Activated CD4-positive, CD25-positive, alpha-beta regulatory T cell (primary cell): ENCODE measurements around the gene TAF8.
A peak's percentile ranks its signal among the peaks of the same experiment; 100 is the strongest.

ENCODE experiments used
- DNase-seq, 4 experiments: peaks; one replicate each; lab custom pipeline; 2025; lab: John Stamatoyannopoulos, UW

The TAF8 gene

DNA sequence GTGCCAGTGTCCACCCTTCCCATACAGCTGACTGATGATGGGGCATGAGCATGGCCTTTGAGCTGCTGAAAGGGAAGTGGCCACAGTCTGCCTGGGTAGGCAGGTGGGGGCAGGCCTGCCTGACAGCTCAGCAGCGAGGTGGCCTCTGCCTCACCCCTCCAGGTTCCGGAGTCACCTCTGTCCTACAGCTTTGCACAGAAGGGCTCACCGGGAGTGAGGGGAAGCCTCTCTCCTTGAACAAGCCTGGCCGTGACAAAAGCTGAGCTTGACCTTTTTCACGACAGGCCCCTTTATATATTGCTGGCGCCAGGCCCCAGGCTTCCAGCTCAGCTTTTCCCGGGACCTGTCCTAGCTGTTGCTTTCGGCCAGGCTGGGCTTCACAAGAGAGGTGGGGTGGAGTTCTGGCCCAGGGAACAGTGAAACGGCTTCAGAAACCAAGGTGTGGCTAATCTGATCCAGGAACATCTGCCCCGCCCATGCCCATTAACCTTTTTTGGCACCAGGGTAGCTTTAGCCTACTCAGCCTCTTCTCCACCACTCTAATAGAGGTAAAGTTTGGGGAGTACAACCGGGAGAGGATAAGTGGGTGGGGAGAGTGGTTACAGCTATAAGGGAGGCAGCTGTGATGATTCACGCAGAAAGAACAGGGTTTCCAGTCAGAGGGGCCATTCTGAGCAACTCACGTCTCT is 49.2 kb downstream of the TAF8 start:
- DNase-seq = no peak

DNA sequence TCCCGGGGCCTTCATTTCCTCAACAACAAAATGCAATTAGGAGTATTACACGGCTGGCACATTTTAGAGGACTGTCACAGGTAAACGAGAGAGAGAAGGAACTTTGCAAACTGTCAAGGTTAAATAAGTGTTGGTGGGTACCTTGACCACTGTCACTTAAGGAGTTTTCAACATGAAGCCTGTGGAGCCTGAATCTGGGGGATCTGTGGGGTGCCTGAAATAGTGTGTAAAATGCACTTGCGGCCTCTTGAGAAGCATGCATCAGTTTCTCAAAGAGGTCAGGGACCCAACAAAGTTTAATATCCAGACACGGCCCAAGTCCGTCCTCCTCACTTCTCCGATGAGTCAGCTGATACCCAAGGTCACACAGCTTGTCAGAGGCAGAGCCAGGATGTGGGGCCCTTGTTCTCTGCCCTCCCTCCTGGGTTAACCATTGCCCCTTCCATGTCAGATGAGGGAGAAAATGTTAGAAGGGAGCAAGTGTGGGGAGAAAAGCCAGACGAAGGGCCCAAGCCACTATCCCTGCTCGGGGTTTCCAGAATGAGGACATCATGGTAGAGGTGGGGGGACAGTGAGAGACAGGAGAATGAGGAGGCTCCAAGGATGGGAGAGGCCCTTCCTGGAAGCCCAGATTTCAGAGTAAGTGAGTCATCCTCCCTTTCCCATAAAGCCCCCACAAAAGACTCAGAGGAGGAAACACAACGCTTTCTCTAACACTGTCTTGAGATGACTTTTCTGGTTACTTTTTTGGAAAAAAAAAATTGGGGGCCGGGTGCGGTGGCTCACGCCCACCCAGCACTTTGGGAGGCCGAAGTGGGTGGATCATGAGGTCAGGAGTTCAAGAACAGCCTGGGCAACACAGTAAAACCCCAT is 49.9 kb downstream of the TAF8 start:
- no peak for DNase-seq

DNA sequence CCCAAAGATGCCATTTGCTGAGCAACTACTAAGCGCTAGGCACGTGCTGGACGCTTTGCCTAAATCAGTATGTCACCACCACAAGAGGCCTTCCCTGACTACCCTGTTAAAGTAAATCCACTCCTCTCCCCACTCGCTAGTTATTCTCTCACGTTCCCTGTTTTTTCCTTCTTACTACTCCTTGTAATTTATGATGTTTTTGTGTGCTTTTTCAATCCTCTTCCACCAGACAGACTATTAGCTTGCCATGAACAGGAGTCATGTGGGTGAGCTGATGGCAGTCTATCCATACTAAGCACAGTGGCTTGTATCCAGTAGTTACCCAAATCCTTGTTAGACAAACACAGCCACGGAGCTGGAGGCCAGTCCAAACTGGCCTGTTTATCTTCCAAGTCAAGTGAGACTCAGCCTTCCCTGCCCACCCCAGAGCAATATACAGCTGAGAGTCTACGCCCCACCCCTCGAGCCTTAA is 50.9 kb downstream of the TAF8 start:
- DNase-seq = no peak

DNA sequence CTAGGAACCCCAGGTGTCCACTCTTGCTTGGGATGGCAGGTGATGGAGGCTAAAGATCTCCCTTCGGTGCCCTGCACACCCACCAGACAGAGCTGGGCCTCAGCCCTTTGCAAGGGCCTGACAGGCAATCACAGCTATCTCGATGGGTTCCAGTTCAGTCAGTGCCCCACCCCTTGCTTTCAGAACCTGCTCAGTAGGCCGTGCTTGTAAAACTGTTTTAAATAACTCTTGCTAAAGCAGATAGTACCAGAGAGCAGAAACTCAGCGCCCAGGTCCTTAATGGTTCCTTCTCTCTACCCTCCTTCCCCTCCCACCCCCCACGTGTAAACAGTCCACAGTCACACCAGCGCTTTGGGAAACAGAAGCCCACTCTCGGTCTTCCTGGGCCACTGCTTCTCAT is 52.9 kb downstream of the TAF8 start:
- no peak for DNase-seq

DNA sequence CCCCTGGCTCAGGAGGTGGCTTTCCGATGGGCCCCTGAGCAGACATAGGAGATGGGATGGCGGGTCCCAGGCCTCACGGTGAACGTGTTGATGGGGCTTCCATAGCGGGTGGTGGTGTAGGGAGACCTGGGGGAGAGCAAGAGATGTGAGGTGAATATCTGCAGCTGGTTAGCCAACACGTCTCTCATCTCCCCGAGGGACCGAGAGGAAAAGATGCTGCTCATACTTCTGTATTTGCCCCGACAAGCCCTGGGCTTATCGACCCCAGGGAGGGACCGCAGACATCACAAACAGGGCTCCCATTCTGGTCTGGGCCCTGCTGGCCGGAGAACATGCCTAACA is 53.4 kb downstream of the TAF8 start:
- DNase-seq = no peak

DNA sequence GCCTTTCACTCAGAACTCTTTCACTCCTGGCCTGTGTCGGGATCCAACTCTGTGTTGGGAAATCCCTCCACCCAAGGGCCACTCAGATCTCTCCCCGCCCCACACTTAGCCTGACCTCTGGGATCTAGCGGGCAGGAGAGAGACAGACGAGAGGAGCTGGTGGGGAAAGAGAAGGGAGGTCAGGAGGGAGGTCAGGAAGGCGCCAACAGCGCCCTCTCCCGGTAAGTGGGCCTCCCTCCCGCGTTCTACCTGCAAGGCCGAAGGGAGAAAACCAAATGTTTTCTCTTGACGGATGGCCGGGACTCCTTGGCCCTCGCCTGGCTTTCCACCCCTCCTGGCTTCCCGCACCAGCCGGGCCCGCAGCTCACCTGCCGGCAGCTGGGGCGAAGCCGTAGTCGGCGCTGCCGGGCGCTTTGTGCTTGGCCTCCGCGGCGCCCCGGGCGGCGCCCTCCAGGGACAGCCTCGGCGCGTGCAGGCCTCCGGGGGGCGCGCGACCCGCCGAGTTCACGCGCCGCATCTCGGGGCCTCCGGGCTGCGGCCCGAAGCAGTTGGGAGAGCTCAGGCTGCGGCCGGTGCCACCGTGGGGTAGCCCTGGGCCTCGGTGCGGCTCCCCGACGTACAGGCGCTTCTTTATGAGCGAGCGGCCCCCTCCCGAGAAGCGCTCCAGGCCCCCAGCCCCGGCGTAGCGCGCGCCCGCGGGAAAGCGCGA is 53.9 kb downstream of the TAF8 start:
- DNase-seq = peak; percentile 27 to 47 (median 36)

DNA sequence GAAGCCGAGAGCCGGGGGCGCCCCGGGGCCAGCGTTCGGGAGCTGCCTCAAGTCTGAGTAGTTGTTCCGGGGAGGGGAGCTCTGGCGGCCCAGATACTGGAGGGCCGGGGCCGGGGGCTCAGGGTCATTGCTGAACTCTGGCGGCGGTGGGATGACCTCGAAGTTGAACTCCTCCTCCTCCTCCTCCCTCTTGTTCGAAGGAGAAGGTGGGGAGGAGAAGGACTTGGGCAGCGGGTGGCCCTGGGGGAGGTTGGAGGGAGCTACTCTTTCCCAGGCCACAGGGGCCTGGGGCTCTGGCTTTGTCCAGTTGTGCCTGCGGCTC is 54.4 kb downstream of the TAF8 start:
- no peak for DNase-seq

DNA sequence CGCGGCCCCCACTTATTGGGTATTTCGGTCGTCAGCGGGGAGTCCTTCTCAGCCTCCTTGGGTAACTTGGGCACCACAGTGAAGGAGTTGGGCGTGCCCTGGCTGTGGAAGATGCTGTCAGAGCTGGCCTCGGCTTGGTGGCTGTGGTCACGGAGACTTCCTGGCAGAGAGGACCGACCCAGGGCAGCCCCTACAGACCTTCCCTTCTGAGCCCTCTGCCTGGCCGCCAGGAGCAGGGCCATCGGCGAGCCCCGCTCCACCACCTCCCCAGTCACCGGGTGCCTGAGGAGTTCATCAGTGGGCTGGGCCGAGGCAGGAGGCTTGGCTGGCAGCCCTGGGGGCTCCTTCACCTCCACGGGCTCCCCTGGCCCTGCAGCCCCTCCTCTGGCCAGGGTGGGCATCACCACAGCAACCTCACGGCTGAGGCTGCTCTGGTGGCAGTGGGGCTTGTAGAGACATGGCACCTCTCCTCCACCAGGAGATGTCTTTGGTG is 54.9 kb downstream of the TAF8 start:
- DNase-seq = no peak

DNA sequence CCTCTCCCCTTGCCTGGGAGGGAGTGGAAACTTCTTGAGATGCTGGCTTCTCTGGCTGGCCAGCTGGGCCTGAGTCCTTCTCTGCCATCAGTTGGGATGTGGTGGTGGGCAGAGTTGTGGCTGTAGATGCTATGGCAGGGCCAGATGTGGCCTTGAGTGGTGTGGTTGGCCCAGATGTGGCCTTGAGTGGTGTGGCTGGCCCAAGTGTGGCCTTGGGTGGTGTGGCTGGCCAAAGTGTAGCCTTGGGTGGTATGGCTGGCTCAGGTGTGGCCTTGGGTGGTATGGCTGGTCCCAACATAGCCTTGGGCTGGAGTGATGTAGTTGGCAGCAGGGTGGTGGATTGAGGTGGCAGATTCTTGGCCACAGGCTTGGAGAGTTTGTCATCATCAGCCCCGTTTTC is 55.4 kb downstream of the TAF8 start:
- DNase-seq = no peak

DNA sequence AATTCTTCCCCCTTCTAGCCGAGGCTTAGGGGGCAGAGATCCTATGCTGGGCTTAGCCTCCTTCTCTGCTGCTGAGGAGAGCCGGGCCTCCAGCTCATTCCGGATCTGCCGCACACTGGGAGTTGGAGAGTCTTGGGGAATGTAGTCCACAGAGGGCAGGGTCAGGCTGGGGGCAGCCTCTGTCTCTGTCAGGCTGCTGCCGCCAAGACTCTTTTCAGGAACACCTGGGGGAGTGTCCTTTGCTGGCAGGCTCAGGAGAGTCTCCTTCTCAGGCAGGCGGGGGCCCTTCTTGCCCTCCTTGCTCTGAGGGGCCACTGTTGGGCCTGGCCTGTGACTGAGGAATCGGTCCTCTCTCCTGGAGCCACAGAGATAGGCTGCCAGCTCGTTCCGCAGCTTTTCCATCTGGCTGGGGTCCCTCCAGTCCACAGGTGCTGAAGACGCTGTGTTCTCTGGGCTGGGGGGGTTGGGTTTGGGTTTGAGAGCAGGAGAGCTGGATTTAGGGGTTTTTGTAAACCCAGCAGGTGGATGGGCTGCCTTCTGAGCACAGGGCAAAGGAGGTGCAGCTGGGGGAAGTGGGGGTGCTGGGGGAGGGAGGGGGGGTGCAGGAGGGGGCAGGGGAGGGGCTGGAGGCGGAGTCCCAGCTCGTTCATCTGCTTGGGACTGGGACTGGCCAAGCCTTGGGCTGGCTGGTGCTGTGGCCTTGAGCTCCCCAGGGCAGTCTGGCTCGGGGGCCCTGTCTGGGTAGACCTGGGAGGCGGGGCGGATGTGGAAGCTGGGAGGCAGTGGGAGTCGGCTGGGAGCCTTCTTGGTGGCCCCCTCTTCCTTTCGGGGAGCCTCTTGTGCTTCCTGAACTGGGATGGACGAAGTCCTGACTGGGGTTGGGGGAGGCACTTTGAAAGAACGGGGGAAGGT is 56.0 kb downstream of the TAF8 start:
- DNase-seq = no peak

DNA sequence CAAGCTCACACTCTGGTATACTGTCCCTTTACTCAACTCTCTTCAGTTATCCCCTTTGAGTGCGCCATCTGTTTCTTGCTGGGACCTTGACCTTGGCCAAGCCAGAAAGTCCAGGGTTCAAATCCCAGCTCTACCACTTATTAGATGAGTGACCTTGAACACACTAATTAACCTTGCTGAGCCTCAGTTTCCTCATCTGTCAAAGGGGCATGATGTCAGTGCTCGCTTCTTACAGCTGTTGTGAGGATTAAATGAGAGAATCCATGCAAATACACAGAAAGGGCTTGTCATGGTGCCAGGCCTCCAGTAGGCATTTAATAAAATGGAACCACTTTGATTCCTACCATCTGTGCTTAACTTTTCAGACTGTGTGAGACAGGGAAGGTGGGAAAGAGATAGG is 57.7 kb downstream of the TAF8 start:
- no peak for DNase-seq

DNA sequence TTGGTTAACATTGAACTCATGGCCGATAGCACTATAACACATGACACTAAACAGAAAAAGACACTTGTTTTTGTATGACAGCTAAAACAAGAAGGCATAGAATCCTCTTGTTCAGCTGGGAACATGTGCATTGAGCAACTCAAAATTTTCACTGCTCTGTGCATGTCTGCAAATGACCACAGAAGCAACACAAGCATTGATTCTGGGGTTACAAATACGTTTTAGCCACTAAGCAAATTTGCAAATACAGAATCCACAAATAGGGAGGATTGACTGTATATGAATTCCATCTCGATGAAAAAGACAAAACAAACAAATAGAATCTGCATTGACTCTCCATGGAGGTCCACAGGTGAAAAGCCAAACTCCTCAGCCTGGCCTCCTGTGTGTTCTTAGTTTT is 60.4 kb downstream of the TAF8 start:
- no peak for DNase-seq

DNA sequence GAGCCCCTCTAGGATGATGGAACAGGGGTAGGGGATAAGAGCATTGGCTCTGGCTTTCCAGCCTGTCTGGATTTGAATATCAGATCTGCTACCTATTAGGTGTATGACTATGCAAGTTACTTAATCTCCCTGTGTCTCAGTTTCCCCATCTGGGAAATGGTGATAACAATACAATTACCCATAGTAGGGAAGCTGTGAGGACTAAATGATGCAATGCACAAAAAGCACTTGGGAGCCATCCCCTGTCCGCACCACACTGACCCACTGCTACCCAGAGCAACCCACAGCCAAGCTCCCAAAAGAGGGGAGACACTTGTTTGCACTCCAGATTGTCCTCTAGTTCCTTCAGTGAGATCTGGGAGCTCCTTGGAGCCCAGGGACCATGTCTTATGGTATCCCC is 62.0 kb downstream of the TAF8 start:
- no peak for DNase-seq

DNA sequence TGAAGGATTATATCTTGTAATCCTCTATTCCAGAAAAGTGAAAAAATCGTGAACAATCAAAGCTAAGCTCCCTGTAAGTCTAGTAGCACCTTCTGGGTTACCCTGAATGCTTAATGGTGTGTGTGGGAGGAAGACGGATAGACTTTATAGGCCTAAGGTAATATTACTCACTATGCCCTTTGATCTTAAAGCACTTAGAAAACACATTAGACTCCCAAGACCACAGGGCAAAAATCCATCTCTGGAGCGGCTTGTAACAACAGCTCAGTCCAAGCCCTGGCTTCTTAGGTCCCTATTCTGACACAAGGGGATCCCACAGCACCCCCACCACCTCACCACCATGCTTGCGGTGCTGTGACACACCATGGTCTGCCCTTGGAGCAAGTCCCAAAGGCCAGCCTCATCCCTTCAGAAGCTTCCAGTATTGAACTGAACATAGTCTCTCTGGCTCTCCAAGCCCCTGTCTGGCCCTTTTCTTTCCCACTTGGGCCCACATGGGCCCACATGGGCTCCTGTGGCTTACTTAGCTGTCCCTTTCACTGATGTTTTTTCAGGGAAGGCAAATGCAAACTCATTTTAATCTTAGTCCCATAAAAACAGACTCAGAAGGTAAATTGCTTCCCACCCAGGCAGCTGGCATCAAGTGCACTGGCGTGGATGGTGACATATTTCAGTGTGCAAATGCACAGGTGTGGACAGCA is 63.8 kb downstream of the TAF8 start:
- no peak for DNase-seq

DNA sequence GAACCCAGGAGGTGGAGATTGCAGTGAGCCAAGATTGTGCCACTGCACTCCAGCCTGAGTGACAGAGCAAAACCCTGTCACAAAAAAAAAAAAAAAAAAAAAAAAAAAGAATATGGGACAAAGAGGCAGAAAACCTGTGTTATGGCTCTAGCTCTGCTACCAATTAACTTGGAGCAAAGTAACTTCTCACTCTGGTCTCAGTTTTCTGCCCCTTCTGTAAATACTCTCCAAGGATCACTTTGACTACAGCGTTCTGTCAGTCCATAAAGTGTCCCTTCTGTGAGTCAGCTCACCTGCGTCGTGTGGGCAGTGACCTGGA is 67.5 kb downstream of the TAF8 start:
- DNase-seq = no peak

DNA sequence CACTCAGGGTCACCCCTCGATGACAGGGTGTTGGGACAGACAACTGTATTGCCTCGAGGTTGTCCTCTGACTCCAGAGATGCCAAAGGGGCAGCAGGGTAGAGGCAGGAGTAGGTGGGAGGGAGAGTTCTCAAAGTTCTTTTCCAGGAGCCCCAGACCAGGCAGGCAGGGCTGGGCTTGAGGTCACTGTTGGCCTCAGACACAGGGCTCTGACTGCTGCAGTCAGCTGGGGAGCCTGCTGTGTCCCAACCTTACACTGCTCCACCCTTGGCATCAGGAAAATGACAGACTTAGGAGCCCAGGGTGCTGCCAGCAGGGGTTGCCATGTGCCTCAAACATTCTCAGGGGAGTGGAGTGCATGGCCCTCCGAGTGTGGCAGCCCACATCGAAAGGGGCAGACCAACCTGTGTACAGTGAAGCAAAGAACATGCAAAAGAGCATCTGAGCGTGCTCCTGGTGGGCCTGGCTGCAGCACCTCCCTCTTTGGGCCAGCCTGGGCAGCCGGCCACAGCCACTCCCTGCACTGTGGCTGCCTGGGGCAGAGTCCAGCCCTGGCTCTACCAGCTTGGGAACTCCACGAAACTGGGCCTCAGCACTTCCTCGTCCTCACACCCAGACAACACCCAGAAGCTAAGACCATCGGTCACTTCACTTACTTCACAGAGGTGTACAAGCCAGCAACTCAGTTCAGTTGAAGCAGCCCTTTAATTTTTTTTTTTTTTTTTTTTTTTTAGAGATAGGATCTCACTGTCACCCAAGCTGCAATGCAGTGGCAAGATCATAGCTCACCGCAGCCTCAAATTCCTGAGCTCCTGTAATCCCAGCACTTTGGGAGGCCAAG is 68.1 kb downstream of the TAF8 start:
- DNase-seq = no peak

DNA sequence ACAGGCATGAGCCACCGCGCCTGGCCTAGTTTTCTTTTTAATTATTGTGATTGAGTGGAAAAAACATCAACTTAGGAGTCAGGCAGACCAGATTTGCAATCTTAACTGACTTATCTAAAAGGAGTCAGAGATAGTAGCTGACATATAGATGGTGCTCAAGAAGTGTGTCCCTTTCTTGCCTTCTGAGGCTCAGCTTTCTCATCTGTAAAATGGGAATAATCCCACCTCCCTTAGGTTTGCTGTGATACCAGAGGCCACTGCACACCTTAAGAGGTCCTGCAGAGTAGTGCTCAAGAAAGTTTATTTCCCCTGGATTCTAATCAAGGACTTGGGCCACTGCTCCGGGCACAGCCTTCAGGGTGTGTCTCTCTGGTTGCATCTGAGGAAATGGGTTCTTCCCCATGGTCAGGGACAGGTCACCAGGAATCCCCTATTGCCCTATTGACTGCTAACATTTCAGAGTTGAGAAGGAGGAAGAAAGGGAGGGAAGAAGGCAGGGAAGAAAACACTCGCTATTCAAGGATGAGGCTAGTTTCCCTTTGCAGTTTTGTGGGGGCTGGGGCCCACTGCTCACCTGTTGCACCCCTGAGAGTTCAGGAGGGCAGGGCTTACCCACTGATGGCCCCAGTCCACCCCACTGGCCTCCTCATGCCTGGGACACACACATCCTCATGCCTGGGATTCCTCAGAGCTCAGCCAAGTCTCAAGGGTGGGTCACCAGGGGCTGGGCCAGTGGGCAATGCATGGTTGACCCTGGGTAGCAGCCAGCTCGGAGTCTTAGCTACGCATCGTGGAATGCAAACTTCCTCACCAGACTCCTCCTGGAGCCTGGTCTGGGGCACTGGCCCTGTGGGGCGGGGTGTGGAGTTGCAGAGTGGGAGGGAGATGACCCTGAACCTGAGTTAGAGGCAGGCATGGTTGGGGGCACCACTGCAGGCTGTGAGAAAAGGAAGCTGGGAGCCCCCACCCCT is 70.9 kb downstream of the TAF8 start:
- no peak for DNase-seq

DNA sequence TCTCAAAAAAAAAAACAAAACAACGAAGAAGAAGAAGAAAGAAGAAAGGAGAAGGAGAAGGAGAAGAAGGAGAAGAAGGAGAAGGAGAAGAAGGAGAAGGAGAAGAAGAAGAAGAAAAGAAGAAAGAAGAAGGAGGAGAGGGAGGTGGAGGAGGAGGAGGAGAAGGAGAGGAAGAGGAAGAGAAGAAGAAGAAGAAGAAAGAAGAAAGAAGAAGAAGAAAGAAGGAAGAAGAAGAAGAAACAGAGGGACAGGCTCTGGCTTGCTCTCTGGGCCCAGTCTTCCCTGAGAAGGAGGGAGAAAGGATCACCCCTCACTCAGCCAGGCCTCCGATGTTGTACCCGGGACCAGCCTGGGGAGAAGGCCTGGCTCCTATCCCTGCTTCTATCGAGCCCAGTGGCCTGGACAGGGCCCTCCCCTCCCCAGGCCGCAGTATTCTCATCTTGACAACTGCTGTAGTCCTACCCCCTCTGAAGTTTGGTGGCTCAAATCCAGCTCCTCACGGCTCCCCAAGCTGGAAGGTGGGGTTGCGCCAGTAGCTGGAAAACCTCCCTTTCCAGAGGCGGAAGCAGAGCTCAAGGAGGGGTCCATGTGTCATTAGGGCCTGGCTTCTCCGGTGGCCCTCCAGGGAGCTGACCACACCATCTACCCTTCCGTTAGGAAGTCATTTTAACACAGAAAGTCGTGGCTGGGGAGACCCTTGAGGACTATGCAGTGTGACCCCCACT is 73.2 kb downstream of the TAF8 start:
- DNase-seq = no peak
